HTERT RPE-1 (cell line): ENCODE data around the gene RBM15B.
"Not testable (repeated sequence)": the region's sequence is repeated elsewhere in the genome, so short reads cannot be mapped to it uniquely, and the experiment has no call there.

ENCODE experiments used
- in situ Hi-C: fragments of 300-500 bp; cut with MboI; formaldehyde crosslinking; loops from 4 replicates; pipeline ENCODE4 v1.14.3; 2020; ENCODE audit warnings: low sequenced_read_pairs

RBM15B gene

GRCh38 chr3:51378726-51379125, 12.4 kb upstream of the RBM15B start:
- in situ Hi-C loops: no loop called here

DNA sequence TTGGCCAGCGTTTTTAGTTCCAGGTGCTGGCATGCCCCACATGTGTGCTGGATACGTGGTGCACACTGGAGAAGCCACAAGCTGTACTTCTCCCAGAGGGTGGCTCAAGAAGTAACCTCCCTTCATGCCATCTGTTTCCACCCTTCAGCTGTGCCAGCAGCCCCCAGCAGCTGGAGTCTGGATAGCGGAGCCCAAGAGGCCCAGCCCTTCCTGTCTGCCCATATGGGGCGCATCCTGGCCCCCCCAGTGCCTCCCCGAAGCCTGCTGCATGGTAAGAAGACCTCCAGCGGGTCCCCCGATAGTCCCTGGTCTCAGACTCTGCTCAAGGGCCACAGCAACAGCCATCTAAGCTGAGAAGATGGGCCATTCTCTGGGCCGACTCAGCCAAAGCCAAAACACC, 11.8 kb upstream of the RBM15B start:
- in situ Hi-C loops: no loop called here

- in situ Hi-C loops: no loop called here
These were observed 11.2 kb upstream of the RBM15B start for GRCh38 chr3:51379746-51380455.

DNA sequence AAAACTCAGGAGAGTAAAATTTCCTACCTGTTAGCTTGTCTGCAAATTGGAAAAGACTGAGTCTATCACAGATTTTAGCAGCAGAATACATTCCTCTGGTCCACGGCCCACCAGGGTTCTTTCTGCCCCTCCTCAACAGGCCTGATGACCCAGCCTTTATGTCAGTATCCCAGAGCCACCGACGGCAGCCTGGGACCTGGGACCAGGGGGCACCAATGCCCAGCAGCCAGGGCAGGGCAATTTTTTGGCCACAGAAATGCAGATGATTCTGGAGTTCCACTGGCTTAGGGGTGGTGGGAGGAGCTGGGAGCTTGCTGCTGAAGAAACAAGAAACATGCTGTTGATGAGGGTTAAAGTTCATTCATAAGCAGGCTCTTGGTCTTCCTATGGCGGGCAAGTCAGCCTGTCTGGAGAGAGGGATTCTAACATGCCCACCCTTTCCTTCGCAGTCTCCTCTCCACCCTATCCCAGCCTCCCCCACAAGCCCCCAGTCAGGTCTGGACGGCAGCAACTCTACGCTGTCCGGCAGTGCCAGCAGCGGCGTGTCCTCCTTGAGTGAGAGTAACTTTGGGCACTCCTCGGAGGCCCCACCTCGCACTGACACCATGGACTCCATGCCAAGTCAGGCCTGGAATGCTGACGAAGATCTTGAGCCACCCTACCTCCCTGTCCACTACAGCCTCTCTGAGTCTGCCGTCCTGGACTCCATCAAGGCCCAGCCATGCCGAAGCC, 10.3 kb upstream of the RBM15B start:
- in situ Hi-C loops: no loop called here

- in situ Hi-C loops: no loop called here
These were observed 9.8 kb upstream of the RBM15B start for GRCh38 chr3:51381333-51381705.

DNA sequence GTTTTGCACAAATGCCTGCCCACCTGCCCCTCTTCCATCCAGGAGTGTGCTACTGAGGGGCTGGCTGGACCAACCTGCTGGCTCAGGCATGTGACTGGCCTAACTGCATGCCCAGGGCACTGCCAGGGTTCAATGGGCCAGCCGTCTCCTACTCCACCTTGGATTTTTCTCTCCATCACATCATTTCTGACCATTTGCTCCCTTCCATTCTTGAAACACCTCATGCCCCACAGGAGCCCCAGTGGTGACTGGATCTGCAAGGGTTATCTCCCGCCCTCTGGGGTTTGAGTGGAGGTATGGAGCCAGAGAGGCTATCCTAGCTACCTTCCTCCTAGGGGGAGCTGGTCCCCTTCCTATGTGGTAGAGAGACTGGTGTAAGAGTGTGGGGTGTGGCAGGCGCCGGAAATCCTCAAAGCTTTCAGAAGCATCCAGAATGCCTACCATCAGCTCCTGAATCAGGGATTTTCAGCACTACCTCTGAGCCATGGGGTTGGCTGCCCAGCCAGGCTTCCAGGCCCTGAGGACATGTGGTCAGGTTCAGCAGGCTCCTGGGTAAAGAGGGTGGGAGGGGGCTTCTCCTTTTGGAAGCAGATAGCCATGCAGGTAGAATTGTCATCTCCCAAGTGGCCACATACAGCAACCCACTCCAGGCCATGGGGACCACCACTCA, 8.9 kb upstream of the RBM15B start:
- in situ Hi-C loops: no loop called here

DNA sequence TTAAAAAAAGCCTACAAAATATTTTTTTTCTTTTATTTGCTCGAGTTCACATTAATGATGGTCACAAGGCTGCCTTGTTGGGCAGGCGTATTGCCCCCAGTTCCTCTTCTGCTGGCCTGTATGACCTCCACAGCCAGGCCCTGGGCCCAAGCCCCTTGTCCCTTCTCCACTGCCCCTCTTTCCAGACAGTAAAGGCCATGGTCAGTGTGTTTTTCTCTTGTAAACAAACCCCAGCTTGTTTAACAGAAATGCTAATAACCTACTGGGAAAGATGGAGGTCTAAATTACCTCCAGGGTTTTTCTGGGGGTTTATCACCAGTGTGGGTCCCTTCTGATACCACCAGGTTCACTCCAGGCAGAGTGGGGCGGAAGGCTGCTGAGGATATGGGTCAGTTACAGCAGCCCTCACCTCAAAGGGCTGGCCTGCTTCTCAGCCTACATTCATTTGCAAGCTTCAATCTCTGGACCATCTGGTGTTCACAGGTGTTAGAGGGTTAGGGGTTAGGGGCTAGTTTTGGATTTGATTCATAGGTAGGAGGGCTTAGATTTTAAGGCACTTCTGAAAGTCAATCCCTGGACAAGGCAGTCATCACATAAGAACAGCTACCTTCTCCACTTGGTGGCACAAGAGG, 8.0 kb upstream of the RBM15B start:
- in situ Hi-C loops: no loop called here

DNA sequence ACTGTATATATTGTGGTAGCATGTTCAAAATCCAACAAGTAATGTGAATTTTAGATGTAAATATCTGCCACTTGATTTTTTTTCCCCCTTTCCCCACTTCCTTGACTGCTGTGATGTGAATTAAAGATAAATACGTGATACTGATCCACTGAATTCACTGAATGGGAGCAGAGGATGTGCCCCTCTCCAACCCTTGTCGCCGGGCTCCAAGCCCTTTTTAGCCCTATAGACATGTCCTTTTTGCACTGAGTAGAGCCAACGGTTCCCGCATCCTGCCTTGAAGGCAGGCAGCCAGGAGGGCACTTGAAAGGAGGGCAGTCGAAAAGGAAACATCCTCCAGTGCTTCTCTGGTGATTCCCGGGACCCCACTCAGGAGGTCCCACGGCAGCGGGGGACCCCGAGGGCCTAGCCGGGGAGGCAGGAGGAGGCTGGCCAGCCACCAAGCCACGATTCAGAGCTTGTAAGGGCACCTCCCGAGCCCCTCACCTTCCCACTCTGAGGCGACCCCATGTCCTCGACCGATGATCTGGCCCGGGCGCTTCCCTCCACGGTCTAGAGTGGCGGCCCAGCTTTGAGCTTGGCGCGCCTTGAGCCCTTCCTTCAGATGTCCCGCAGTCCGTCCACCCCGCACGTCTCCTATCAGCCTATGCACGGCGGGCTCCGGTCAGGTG, 6.9 kb upstream of the RBM15B start:
- in situ Hi-C loops: no loop called here

DNA sequence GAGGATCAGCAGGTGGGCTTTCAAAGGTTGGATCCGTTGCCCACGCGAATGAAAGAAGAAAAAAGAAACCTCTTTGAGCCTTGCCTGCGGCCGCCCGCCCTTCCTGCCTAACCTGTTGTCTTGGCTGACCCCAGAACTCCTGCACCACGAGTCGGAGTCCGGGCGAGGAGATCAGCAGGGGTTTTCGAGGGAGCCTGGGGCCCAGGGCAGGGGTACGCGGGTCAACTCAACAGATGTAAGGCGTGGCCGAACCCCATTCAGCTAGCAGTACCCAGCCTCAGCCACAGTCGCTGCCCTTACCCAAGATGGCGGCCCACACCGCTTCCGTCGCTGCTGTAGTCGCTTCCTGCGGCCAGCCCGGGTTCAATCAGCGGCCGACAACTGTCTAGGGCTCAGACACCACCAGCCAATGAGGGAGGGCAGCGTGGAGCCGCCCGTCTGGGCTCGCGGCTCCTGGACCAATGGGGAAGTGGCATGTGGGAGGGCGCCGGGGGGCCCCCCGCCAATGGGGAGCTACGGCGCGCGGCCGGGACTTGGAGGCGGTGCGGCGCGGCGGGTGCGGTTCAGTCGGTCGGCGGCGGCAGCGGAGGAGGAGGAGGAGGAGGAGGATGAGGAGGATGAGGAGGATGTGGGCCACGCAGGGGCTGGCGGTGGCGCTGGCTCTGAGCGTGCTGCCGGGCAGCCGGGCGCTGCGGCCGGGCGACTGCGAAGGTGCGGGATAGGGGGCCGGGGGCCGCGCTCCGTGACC, 6.2 kb upstream of the RBM15B start, which contains the start of gene MANF:
Gene MANF (plus strand): TSS at position 566 of the 748 bp plus-strand sequence. CDS start 52 bp downstream, at position 618.
- in situ Hi-C loops: no loop called here

DNA sequence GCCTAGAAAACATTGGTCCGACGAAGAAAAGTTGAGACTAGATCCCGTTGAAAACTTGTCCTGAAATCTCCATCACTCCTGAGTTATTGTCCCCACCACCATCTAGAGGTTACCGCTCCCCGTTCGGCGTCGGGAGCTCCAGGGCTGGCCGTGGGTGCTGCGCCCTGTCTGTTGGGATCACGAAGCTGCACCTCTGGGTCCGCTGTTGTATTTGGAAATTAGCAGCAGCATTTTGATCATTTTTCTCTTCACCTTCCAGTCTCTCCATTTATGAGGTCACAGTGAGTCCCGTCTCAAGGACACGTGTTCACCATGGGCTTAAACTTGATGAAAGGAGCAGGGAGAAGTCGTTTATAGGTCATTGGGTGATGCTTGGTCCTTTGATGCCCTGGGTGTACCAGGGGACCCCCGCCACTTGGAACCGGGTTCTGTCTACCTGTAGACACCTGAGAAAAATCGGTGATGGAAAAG, 5.4 kb upstream of the RBM15B start:
- in situ Hi-C loops: no loop called here

DNA sequence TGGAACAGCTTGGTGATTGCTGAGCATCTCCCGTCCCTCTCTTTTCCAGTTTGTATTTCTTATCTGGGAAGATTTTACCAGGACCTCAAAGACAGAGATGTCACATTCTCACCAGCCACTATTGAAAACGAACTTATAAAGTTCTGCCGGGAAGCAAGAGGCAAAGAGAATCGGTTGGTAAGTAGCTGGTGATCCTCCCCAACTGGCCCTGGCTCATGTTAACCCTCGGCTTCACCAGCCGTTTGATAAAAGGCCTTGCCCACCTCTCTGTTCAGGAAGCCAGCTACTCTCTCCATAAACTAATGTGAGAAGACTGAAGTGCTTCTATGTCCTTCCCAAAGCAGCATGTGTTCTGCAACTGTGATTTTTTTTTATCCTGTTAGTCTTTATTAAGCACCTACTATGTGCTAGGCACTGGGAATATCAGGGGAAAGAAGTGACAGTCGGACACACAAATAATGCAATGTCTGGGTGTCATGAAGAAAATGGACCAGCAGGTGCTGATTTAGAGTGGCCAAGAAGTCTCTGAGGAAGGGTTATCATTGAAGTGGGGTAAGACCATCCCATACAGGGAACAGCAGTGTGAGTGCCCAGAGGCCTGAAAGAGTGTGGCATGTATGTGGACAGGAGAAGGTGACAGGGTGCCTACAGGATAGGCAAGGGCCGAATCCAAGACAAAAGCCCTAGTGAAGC, 4.8 kb upstream of the RBM15B start:
- in situ Hi-C loops: no loop called here

DNA sequence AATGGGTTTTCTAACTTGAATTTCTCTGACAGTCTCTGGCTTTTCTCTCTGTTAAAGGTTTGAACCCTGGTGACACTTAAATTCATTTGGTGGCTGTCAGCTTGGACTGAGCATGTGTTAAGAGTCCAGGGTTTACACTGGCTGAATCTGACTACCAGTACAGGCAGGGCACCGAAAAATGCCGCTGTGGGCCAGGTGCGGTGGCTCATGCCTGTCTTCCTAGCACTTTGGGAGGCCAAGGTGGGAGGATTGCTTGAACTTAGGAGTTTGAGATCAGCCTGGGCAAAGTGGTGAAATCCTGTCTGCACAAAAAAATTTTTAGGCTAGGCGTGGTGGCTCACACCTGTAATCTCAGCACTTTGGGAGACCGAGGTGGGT, 4.2 kb upstream of the RBM15B start:
- in situ Hi-C loops: no loop called here

- in situ Hi-C loops: not testable (repeated sequence)
These were observed 3.8 kb upstream of the RBM15B start for GRCh38 chr3:51387281-51387680.

DNA sequence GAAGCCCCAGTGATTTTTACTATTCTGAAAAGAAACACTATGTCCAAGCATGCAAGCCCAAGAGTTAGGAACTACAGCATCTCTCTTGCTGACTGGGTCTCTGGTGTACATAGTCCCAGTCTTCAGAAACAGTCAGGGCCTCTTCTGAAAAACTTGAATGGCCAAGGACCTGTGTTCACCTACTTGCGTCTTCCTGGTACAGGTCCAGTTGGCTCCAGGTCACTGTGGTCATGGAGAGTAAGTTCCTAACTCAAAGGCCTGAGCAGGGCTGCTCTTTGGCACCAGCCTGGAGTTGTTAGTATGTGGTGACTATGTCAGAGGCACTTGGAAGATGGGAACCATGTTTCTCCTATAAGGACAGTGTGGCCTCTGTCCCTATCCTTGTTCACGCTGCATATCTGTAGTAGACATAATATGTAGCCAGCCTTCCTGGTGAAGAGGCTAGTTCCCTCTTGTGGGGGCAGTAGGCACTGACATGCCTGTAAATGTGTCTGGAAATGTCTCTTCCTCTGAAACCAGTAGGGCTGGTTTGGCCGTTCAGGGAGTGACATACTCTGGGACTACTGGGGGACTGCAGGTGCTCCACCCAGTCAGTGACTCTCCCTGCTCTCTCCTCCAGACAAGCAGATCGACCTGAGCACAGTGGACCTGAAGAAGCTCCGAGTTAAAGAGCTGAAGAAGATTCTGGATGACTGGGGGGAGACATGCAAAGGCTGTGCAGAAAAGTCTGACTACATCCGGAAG, 2.6 kb upstream of the RBM15B start:
- in situ Hi-C loops: no loop called here

DNA sequence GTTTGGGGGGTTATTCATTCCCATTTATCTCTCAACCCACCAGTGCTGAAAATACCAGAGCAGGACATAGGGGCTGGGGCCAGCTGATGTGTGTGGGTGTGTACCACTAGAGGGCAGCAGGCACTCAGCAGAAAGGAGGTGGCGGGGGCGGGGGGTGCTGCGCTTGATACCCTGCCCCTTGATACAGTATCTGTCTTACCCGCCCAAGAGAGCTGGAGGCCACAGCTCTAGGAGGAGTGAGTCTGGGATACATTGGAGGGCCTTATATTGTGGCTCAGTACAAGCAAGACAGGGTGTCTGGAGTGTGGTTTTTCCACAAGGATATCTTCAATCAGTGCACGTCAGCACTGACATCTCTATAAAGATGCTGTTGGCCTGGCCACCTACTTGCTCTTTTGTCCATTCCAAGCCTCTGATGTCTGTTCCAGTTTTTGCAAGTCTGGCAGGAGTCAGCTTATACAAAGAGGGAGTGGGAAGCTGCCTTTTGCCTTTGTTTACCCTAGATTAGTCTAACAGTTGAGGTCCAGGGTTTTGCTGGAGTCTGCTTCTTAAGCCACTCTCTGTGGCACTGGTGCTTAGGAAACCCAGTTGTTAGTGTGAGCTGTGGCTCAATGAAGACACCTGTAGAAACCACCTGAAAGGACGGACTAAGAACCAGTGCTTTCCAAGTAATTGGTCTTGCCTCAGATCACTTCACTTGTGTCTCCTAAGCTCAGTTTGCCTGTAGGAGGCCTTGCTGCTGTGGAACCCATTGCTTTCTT, 1.5 kb upstream of the RBM15B start:
- in situ Hi-C loops: no loop called here

DNA sequence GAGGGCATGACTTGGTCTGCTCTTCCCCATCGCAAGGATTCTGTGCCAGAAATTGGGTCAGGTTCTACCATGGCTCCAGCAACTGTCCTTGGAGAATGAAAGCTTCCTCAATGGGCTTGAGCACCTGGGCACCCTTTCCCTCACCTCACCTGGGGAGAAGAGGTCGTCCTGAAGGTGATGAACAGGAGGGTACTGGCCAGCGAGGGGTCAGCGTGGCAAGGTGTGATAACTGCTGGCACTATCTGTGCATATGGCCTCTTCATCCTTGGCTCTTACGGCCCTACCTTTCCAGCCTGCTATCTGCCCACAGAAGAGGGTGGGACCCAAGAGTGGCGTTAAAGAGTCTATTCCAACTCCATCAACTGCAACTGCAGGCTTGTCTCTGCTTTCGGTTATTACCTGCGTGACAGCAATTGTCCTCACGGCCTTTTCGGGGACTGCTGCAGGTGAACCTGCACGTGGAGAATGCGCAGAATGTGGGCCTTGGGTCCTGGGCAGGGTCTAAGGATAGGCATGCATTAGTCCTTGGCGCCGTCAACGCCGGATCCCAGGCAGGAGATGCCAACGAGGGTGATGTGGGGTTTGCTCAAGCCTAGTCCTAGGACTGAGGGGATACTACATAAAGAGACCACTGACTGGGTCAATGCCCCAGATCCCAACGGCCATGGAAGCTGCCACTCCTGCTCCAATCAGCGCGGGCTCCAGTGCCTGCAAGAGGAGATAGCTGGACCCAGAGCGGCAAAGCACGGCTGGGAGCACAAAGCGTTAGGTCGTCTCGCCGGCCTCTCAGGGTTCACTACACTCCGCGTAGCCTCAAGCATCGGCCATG, 625 bp upstream of the RBM15B start:
- in situ Hi-C loops: no loop called here
